ENCODE measurements around the gene PEX5.

PEX5 gene

GRCh38 chr12:7189398-7190267 lies at the start of gene PEX5:
Gene PEX5 (plus strand): TSS chr12:7189686. CDS start chr12:7190378, 692 bp downstream.
- peak; percentile 85 for DNase-seq

GRCh38 chr12:7141351-7142005 lies 48.0 kb upstream of the PEX5 start:
- DNase-seq, result no peak

- DNase-seq, result peak; percentile 6
These were observed 47.3 kb upstream of the PEX5 start for GRCh38 chr12:7142056-7142644.

GRCh38 chr12:7142809-7143465 lies 46.5 kb upstream of the PEX5 start:
- DNase-seq, result no peak

- no peak for DNase-seq
These were observed 45.9 kb upstream of the PEX5 start for GRCh38 chr12:7143564-7143963.

- no peak for DNase-seq
These were observed 44.9 kb upstream of the PEX5 start for GRCh38 chr12:7144414-7145120.

- no peak for DNase-seq
These were observed 43.8 kb upstream of the PEX5 start for GRCh38 chr12:7145671-7146070.

GRCh38 chr12:7146228-7146627 lies 43.3 kb upstream of the PEX5 start:
- no peak for DNase-seq

GRCh38 chr12:7146906-7147305 lies 42.6 kb upstream of the PEX5 start:
- no peak for DNase-seq

- DNase-seq, result no peak
These were observed 39.1 kb upstream of the PEX5 start for GRCh38 chr12:7150356-7150755.

GRCh38 chr12:7150841-7151240 lies 38.6 kb upstream of the PEX5 start:
- no peak for DNase-seq

GRCh38 chr12:7151532-7151931 lies 38.0 kb upstream of the PEX5 start:
- DNase-seq, result no peak

- no peak for DNase-seq
These were observed 36.7 kb upstream of the PEX5 start for GRCh38 chr12:7152818-7153217.

GRCh38 chr12:7154042-7154441 lies 35.4 kb upstream of the PEX5 start:
- DNase-seq, result no peak

- no peak for DNase-seq
These were observed 34.5 kb upstream of the PEX5 start for GRCh38 chr12:7154901-7155470.

- DNase-seq, result no peak
These were observed 33.9 kb upstream of the PEX5 start for GRCh38 chr12:7155471-7156034.

GRCh38 chr12:7156259-7157197 lies 33.0 kb upstream of the PEX5 start:
- no peak for DNase-seq

GRCh38 chr12:7157391-7157790 lies 32.1 kb upstream of the PEX5 start:
- no peak for DNase-seq

GRCh38 chr12:7158781-7159609 lies 30.5 kb upstream of the PEX5 start:
- no peak for DNase-seq

GRCh38 chr12:7160183-7160582 lies 29.3 kb upstream of the PEX5 start:
- no peak for DNase-seq
